PC-9 (cell line): ENCODE results near the gene CDC14B. TPM values are rescaled to one million over a fixed set of nuclear protein-coding genes. Genes with fewer than 3 reads are reported as not detected.

ENCODE experiments used
- BruUV-seq: library from RNA; stranded (reverse); fragments of 400-500 nt; replicated peaks from 2 replicates; lab custom pipeline; 2021; lab: Mats Ljungman, UMichigan
- CTCF ChIA-PET: fragments of 300-600 bp; sonication (Branson Sonifier 250); formaldehyde crosslinking; loops from one replicate; lab custom pipeline; 2022; ENCODE audit warnings: antibody characterized with exemption; lab: Charles Lee
- POLR2A ChIA-PET: fragments of 300-600 bp; sonication (Branson Sonifier 250); formaldehyde crosslinking; loops from one replicate; lab custom pipeline; 2022; ENCODE audit warnings: antibody characterized with exemption; ENCODE audit not compliant: unreplicated experiment; lab: Charles Lee
- DNase-seq, 2 experiments: peaks; one replicate each; pipeline versions ENCODE4 v3.0.0 to v3.0.0-alpha.2; 2015 to 2022; ENCODE audit warnings: mixed read lengths in 1 of 2
- H2AFZ ChIP-seq: fragments of 200-600 bp; sonication (generic); 2 replicates; pipeline ENCODE4 v1.8.1; 2017; ENCODE audit warnings: antibody characterized with exemption
- H3F3A ChIP-seq: fragments of 200-600 bp; sonication (generic); 2 replicates; pipeline ENCODE4 v1.8.1; 2017; ENCODE audit warnings: antibody characterized with exemption, mild to moderate bottlenecking, low read depth; ENCODE audit not compliant: insufficient read depth
- H3K27ac ChIP-seq: fragments of 200-600 bp; sonication (generic); 2 replicates; pipeline ENCODE4 v1.6.1; 2016; ENCODE audit warnings: mixed run types
- H3K27me3 ChIP-seq: fragments of 200-600 bp; sonication (generic); 2 replicates; pipeline ENCODE4 v1.6.1; 2016; ENCODE audit warnings: low read depth, mixed run types; ENCODE audit not compliant: insufficient read depth
- H3K36me3 ChIP-seq: fragments of 200-600 bp; sonication (generic); 2 replicates; pipeline ENCODE4 v1.6.1; 2016; ENCODE audit warnings: low read depth, mixed run types
- H3K4me1 ChIP-seq: fragments of 200-600 bp; sonication (generic); replicated peaks from 2 replicates; pipeline ENCODE4 v1.6.1; 2016; ENCODE audit warnings: mixed run types; ENCODE audit not compliant: insufficient read depth
- H3K4me2 ChIP-seq: fragments of 200-600 bp; sonication (generic); 2 replicates; pipeline ENCODE4 v1.6.1; 2017; ENCODE audit warnings: mixed run types
- H3K4me3 ChIP-seq: fragments of 200-600 bp; sonication (generic); 2 replicates; pipeline ENCODE4 v1.6.1; 2016; ENCODE audit warnings: mixed run types
- H3K79me2 ChIP-seq: fragments of 200-600 bp; sonication (generic); 2 replicates; pipeline ENCODE4 v1.6.1; 2017; ENCODE audit warnings: low read depth, mixed run types
- H3K9me2 ChIP-seq: fragments of 200-600 bp; sonication (generic); 2 replicates; pipeline ENCODE4 v1.8.1; 2017; ENCODE audit warnings: mild to moderate bottlenecking; ENCODE audit not compliant: insufficient read depth
- H3K9me3 ChIP-seq: fragments of 200-600 bp; sonication (generic); 2 replicates; pipeline ENCODE4 v1.8.1; 2016; ENCODE audit warnings: low read depth; ENCODE audit not compliant: insufficient read depth
- H4K20me1 ChIP-seq: fragments of 200-600 bp; sonication (generic); 2 replicates; pipeline ENCODE4 v1.8.1; 2017; ENCODE audit not compliant: insufficient read depth
- EZH2 ChIP-seq: fragments of 200-600 bp; sonication (generic); IDR thresholded peaks from 2 replicates; pipeline ENCODE4 v1.8.0; 2017; ENCODE audit warnings: antibody characterized with exemption, low read depth
- intact Hi-C: fragments of 100-400 bp; cut with micrococcal nuclease; formaldehyde crosslinking; loops from one replicate; pipeline ENCODE4 v1.10.0; 2022; ENCODE audit not compliant: unreplicated experiment
- total RNA-seq: library from RNA; stranded (reverse); gene quantifications from 2 replicates; pipeline ENCODE4 v1.2.3, GENCODE V29; 2021
- TF ChIP-seq, protein P1 (sequence below): fragments of 200-600 bp; sonication (generic); conservative IDR thresholded peaks from 2 replicates; pipeline ENCODE4 v1.6.1; 2017; ENCODE audit warnings: mixed run types, antibody characterized with exemption, mild to moderate bottlenecking, moderate library complexity

The CDC14B gene
- total RNA-seq, 1 experiment from 2014 or later = 47.2 TPM

GRCh38 chr9:96502539-96503373, 116.9 kb downstream of the CDC14B start:
- no peaks in the 10 kb centered on the region for H4K20me1 ChIP-seq
- no peaks in the 10 kb centered on the region for H3K36me3 ChIP-seq
- TF ChIP-seq, protein P1, sequence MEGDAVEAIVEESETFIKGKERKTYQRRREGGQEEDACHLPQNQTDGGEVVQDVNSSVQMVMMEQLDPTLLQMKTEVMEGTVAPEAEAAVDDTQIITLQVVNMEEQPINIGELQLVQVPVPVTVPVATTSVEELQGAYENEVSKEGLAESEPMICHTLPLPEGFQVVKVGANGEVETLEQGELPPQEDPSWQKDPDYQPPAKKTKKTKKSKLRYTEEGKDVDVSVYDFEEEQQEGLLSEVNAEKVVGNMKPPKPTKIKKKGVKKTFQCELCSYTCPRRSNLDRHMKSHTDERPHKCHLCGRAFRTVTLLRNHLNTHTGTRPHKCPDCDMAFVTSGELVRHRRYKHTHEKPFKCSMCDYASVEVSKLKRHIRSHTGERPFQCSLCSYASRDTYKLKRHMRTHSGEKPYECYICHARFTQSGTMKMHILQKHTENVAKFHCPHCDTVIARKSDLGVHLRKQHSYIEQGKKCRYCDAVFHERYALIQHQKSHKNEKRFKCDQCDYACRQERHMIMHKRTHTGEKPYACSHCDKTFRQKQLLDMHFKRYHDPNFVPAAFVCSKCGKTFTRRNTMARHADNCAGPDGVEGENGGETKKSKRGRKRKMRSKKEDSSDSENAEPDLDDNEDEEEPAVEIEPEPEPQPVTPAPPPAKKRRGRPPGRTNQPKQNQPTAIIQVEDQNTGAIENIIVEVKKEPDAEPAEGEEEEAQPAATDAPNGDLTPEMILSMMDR = no peak
- TF ChIP-seq EZH2 = no peak
- H3K27ac ChIP-seq = no peak overlapping the region
- ChIA-PET CTCF (no interaction called here), POLR2A (no interaction called here)
- no peaks in the 10 kb centered on the region for H3K9me2 ChIP-seq
- no peaks in the 10 kb centered on the region for H3K27me3 ChIP-seq
- intact Hi-C loops = no loop called here
- no peak for DNase-seq
- no peak overlapping the region for H3K4me2 ChIP-seq
- no TSS peak for BruUV-seq
- H3F3A ChIP-seq = no peaks in the 10 kb centered on the region
- H2AFZ ChIP-seq = no peak overlapping the region
- H3K9me3 ChIP-seq = no peaks in the 10 kb centered on the region
- H3K4me3 ChIP-seq = no peak overlapping the region
- H3K4me1 ChIP-seq = no peaks in the 10 kb centered on the region; the same call in 1 of the 2 replicates
- no peaks in the 10 kb centered on the region for H3K79me2 ChIP-seq

- no peaks in the 10 kb centered on the region; the same call in 1 of the 2 replicates for H3K4me1 ChIP-seq
- ChIA-PET POLR2A (no interaction called here), CTCF (no interaction called here)
- TSS peak; percentile 6 for BruUV-seq
- H3K36me3 ChIP-seq = no peaks in the 10 kb centered on the region
- H3K9me3 ChIP-seq = no peaks in the 10 kb centered on the region
- H2AFZ ChIP-seq = no peak overlapping the region
- H3K4me2 ChIP-seq = no peak overlapping the region
- H3K27me3 ChIP-seq = no peaks in the 10 kb centered on the region
- H3F3A ChIP-seq = no peaks in the 10 kb centered on the region
- no peaks in the 10 kb centered on the region for H3K9me2 ChIP-seq
- intact Hi-C loops = no loop called here
- no peaks in the 10 kb centered on the region for H4K20me1 ChIP-seq
- TF ChIP-seq, protein P1 = no peak
- TF ChIP-seq EZH2 = no peak
- H3K4me3 ChIP-seq = no peak overlapping the region
- DNase-seq = no peak
- no peak overlapping the region for H3K27ac ChIP-seq
- H3K79me2 ChIP-seq = no peaks in the 10 kb centered on the region
Observed at GRCh38 chr9:96501633-96502538, 117.8 kb downstream of the CDC14B start.
